ENCODE results near the gene PROC. TPM values are rescaled to one million over a fixed set of nuclear protein-coding genes. Genes with fewer than 3 reads are reported as not detected.

PROC gene
- total RNA-seq, 5 donors from 2014 or later (not counting 1 experiment from before 2014, with no cell fraction given): 0.20 to 0.76 (median 0.49) TPM; not detected in 2

DNA sequence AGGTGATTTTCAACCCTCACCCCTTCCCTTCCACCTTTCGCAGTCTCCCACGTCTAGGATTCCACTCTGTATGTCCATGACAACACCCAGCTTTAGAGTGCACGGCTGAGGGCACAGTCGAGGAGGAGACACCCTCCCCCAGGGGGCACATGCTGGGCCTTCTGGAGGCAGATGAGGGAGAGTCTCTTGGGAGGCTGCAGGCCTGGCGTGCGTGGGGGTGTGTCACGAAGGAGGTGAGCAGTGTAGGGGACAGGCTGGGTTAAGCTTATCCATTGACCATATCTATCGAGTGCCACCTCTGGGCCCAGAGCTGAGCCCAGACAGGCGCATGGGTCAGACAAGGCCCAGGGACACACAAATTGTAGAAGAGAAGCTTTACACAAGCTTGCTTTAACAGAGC lies 18.8 kb downstream of the PROC start:
- no peak overlapping the region for H3K4me3 Mint-ChIP-seq
- H3K27me3 Mint-ChIP-seq: no peaks in the 10 kb centered on the region
- 100% methylated on average over 2 of the region's 9 CpGs for WGBS (ENCODE audit: insufficient coverage)
- peaks cover 0 to 17% (median 8%) of the 10 kb centered on the region in 3 donors for H3K9me3 Mint-ChIP-seq
- CTCF ChIA-PET: no interaction called here
- no peaks in the 10 kb centered on the region for H3K4me1 ChIP-seq (ENCODE audit: control insufficient read depth in 1 of 2, extremely low read depth in 1 of 2, insufficient read depth in 2 of 2, low read length in 2 of 2)
- no peaks in the 10 kb centered on the region for H3K4me1 Mint-ChIP-seq
- POLR2A ChIA-PET: no interaction called here
- H3K36me3 Mint-ChIP-seq: no peaks in the 10 kb centered on the region
- H3K27me3 ChIP-seq (replicated peaks in 1 of 2; ENCODE audit: control insufficient read depth in 2 of 2, extremely low read depth in 1 of 2, insufficient read depth in 2 of 2, low read length in 1 of 2): peaks cover 0 to 3% of the 10 kb centered on the region in 2 experiments
- H3K4me3 ChIP-seq (ENCODE audit: control insufficient read depth in 1 of 2, extremely low read depth in 1 of 2, low read length in 1 of 2): no peak overlapping the region
- H3K9me3 ChIP-seq: no peaks in the 10 kb centered on the region
- H3K36me3 ChIP-seq (ENCODE audit: control insufficient read depth in 2 of 2, extremely low read depth in 1 of 2, insufficient read depth in 1 of 2, low read length in 1 of 2): no peaks in the 10 kb centered on the region
- no peak overlapping the region for H3K27ac ChIP-seq (ENCODE audit: low read length)
- DNase-seq: no peak
- no peak overlapping the region for H3K27ac Mint-ChIP-seq
- no peak for ATAC-seq (replicated peaks in 1 of 4)

DNA sequence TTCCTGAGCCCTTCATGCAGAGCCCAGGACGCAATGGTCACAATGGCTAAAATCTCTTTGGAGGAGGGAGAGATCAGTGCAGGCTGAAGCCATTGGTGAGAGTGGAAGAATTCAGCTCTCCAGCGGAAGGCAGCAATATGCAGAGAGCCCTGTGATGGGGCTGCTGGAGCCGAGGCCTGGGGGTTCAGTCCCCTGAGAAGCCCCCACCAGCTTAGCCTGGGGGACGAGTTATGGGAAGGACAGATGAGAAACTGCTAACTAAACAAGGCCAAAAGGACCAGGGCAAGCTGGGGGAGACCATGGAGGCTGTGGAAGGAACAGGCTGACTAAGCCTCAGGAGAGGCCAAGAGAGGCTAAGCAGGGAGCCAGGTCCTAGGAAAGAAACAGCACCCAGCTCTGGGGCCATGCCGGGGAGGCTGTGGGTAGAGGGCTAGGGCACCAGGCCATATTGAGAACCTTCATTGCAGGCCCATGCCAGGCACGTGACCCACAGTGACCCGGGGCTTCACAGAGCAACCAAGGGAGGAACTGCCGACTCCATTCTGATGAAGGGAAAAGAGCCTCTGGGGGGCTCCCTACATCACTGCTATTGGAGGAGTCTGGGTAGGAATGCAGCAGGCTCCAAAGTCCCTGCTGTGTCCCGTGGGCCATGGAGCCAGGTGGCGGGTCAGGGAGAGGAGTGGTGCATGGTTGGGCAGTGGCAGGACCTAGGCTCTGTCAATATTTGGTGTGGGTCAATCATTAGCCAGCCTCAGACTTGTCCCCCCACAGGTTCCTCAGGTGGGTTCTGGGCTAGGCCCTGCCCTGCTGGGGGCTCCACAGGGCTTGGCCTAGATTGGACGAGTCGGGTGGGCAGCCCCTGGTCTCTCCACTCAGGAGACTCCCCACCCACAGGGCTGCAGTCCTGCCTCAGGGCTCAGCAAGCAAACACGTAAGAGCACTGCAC lies 19.8 kb downstream of the PROC start:
- ChIA-PET CTCF (no interaction called here), POLR2A (no interaction called here)
- H3K4me3 Mint-ChIP-seq: no peak overlapping the region
- WGBS (ENCODE audit: insufficient coverage): 86% methylated on average over 10 of the region's 13 CpGs
- no peaks in the 10 kb centered on the region for H3K36me3 Mint-ChIP-seq
- H3K27ac Mint-ChIP-seq: no peak overlapping the region
- H3K4me3 ChIP-seq (ENCODE audit: control insufficient read depth in 1 of 2, extremely low read depth in 1 of 2, low read length in 1 of 2): no peak overlapping the region
- ATAC-seq (replicated peaks in 1 of 4) (no peak), DNase-seq (no peak)
- no peaks in the 10 kb centered on the region for H3K36me3 ChIP-seq (ENCODE audit: control insufficient read depth in 2 of 2, extremely low read depth in 1 of 2, insufficient read depth in 1 of 2, low read length in 1 of 2)
- no peaks in the 10 kb centered on the region for H3K4me1 ChIP-seq (ENCODE audit: control insufficient read depth in 1 of 2, extremely low read depth in 1 of 2, insufficient read depth in 2 of 2, low read length in 2 of 2)
- H3K27me3 Mint-ChIP-seq: no peaks in the 10 kb centered on the region
- H3K4me1 Mint-ChIP-seq: no peaks in the 10 kb centered on the region
- H3K27ac ChIP-seq (ENCODE audit: low read length): no peak overlapping the region
- H3K9me3 ChIP-seq: no peaks in the 10 kb centered on the region
- H3K27me3 ChIP-seq (replicated peaks in 1 of 2; ENCODE audit: control insufficient read depth in 2 of 2, extremely low read depth in 1 of 2, insufficient read depth in 2 of 2, low read length in 1 of 2): peaks cover 0 to 3% of the 10 kb centered on the region in 2 experiments
- H3K9me3 Mint-ChIP-seq: peaks cover 0 to 22% (median 11%) of the 10 kb centered on the region in 3 donors

DNA sequence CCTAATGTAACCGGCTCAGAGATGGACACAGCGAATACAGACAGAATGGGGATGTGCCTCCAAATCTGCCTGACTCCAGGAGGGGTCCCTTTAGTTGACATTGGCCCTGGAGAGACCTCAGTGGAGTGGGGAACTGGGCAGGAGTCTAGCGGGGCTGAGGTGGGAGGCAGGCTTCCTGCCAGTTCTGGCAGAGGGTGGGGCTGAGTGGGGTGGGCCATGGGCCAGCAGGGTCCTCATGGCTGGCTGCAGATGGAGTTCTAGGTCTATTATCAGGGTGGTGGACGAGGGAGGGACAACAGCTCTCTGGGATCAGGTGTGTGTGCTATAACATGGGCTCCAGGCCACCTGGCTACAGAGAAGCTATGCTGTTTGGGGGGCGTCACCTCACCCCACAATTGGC lies 21.1 kb downstream of the PROC start:
- WGBS (ENCODE audit: insufficient coverage): 96% methylated on average over 4 of the region's 5 CpGs
- CTCF ChIA-PET: no interaction called here
- H3K27me3 Mint-ChIP-seq: no peaks in the 10 kb centered on the region

DNA sequence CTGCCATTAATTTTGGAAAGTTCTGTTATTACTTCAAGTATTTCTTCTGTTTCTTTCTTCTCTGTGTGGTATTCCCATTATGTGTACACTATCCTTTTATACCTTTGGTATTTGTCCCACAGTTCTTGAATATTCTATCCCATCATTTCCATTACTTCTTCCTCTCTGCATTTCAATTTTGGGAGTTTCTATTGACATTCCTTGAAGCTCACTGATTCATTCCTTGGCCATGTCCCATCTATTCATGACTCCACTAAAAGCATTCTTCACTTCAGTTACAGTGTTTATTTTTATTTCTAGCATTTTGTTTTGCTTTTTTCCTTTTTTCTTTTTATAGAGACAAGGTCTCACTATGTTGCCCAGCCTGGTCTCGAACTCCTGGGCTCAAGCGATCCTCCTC lies 30.3 kb downstream of the PROC start:
- Mint-ChIP-seq H3K27me3 (no peaks in the 10 kb centered on the region), H3K27ac (no peak overlapping the region), H3K36me3 (peaks cover 17% of the 10 kb centered on the region), H3K4me1 (no peaks in the 10 kb centered on the region), H3K9me3 (peaks cover 8 to 18% (median 8%) of the 10 kb centered on the region in 3 donors), H3K4me3 (no peak overlapping the region)
- DNase-seq (no peak), ATAC-seq (replicated peaks in 1 of 4) (no peak)
- WGBS (ENCODE audit: insufficient coverage): 88% methylated on average over 2 of the region's 2 CpGs
- H3K4me1 ChIP-seq (ENCODE audit: control insufficient read depth in 1 of 2, extremely low read depth in 1 of 2, insufficient read depth in 2 of 2, low read length in 2 of 2): no peaks in the 10 kb centered on the region
- ChIA-PET POLR2A (no interaction called here), CTCF (no interaction called here)
- peaks cover 0 to 2% of the 10 kb centered on the region in 2 donors for H3K36me3 ChIP-seq (ENCODE audit: control insufficient read depth in 2 of 2, extremely low read depth in 1 of 2, insufficient read depth in 1 of 2, low read length in 1 of 2)
- H3K27ac ChIP-seq (ENCODE audit: low read length): no peak overlapping the region
- H3K27me3 ChIP-seq (replicated peaks in 1 of 2; ENCODE audit: control insufficient read depth in 2 of 2, extremely low read depth in 1 of 2, insufficient read depth in 2 of 2, low read length in 1 of 2): no peaks in the 10 kb centered on the region
- H3K4me3 ChIP-seq (ENCODE audit: control insufficient read depth in 1 of 2, extremely low read depth in 1 of 2, low read length in 1 of 2): no peak overlapping the region
- H3K9me3 ChIP-seq: no peaks in the 10 kb centered on the region

More for the DNA sequence above, 21.1 kb downstream of the PROC start:
- no peak for ATAC-seq (replicated peaks in 1 of 4)
- no peaks in the 10 kb centered on the region for H3K4me1 ChIP-seq (ENCODE audit: control insufficient read depth in 1 of 2, extremely low read depth in 1 of 2, insufficient read depth in 2 of 2, low read length in 2 of 2)
- Mint-ChIP-seq H3K4me3 (no peak overlapping the region), H3K36me3 (no peaks in the 10 kb centered on the region), H3K27ac (no peak overlapping the region), H3K4me1 (no peaks in the 10 kb centered on the region), H3K9me3 (peaks cover 0 to 27% (median 17%) of the 10 kb centered on the region in 3 donors)
- H3K27ac ChIP-seq (ENCODE audit: low read length): no peak overlapping the region
- H3K4me3 ChIP-seq (ENCODE audit: control insufficient read depth in 1 of 2, extremely low read depth in 1 of 2, low read length in 1 of 2): no peak overlapping the region
- H3K9me3 ChIP-seq: no peaks in the 10 kb centered on the region
- peaks cover 0 to 3% of the 10 kb centered on the region in 2 experiments for H3K27me3 ChIP-seq (replicated peaks in 1 of 2; ENCODE audit: control insufficient read depth in 2 of 2, extremely low read depth in 1 of 2, insufficient read depth in 2 of 2, low read length in 1 of 2)
- POLR2A ChIA-PET: no interaction called here
- no peaks in the 10 kb centered on the region for H3K36me3 ChIP-seq (ENCODE audit: control insufficient read depth in 2 of 2, extremely low read depth in 1 of 2, insufficient read depth in 1 of 2, low read length in 1 of 2)
- DNase-seq: no peak

DNA sequence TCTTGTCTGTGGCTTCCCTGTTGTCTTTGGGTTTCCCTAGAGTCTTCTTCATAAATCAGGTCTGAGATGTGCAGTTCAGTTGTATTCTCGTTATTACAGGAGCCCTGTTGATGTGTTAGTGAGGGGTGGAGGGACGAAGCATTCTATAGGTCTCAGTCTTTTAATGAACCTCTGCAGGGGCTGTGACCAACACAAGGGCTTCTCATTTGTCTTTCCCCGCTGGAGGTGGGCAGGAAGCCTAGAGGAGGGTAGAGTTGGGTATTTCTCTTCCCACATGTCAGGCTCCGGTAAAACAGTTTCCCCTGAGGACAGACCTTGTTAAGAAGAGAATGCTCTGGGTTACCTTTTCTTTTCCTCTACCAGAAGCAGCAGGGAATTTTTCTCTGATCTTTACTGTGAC lies 31.2 kb downstream of the PROC start:
- Mint-ChIP-seq H3K9me3 (peaks cover 4 to 15% (median 8%) of the 10 kb centered on the region in 3 donors), H3K27ac (no peak overlapping the region)
- no CpG with 5 or more reads among the region's 4 CpGs for WGBS (ENCODE audit: insufficient coverage)

DNA sequence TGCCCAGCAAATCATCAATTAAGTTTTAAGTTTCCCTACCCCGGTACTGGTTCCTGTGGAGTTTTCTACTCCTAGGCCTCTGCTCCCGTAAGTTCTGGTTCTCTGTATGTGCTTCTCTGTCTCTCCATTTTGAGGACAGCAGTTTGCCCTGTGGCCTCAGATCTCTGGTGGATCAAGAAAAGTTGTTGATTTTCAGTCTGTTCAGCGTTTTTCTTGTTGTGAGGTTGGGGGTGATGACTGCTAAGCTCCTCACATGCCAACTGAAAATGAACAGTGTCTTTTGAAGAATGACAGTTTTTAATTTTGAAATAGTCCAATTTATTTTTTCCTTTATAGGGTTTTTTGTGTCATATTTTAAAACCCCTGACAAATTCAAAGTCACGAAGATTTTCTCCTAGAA lies 31.7 kb downstream of the PROC start:
- H3K4me3 ChIP-seq (ENCODE audit: control insufficient read depth in 1 of 2, extremely low read depth in 1 of 2, low read length in 1 of 2): no peak overlapping the region
- WGBS (ENCODE audit: insufficient coverage): 94% methylated on average over 2 of the region's 4 CpGs
- H3K4me1 ChIP-seq (ENCODE audit: control insufficient read depth in 1 of 2, extremely low read depth in 1 of 2, insufficient read depth in 2 of 2, low read length in 2 of 2): no peaks in the 10 kb centered on the region
- H3K27me3 Mint-ChIP-seq: no peaks in the 10 kb centered on the region
- no peaks in the 10 kb centered on the region for H3K27me3 ChIP-seq (replicated peaks in 1 of 2; ENCODE audit: control insufficient read depth in 2 of 2, extremely low read depth in 1 of 2, insufficient read depth in 2 of 2, low read length in 1 of 2)
- no peak overlapping the region for H3K27ac ChIP-seq (ENCODE audit: low read length)
- H3K9me3 ChIP-seq: no peaks in the 10 kb centered on the region
- peaks cover 4 to 13% (median 7%) of the 10 kb centered on the region in 3 donors for H3K9me3 Mint-ChIP-seq
- H3K4me3 Mint-ChIP-seq: no peak overlapping the region
- ChIA-PET CTCF (interaction anchor here in 1 of 2 donors (0.6 kb wide), 1 partner anchor 71 kb away, joined by 5 read pairs; no protein-coding TSS in a partner anchor), POLR2A (no interaction called here)
- no peaks in the 10 kb centered on the region for H3K4me1 Mint-ChIP-seq
- peaks cover 17% of the 10 kb centered on the region for H3K36me3 Mint-ChIP-seq
- peaks cover 0 to 7% of the 10 kb centered on the region in 2 donors for H3K36me3 ChIP-seq (ENCODE audit: control insufficient read depth in 2 of 2, extremely low read depth in 1 of 2, insufficient read depth in 1 of 2, low read length in 1 of 2)
- H3K27ac Mint-ChIP-seq: no peak overlapping the region
- ATAC-seq (replicated peaks in 1 of 4): no peak
- DNase-seq: no peak

More for the DNA sequence above, 31.2 kb downstream of the PROC start:
- peaks cover 0 to 4% of the 10 kb centered on the region in 2 donors for H3K36me3 ChIP-seq (ENCODE audit: control insufficient read depth in 2 of 2, extremely low read depth in 1 of 2, insufficient read depth in 1 of 2, low read length in 1 of 2)
- ChIA-PET CTCF (interaction anchor here in 1 of 2 donors (0.6 kb wide), 1 partner anchor 70 kb away, joined by 5 read pairs; no protein-coding TSS in a partner anchor), POLR2A (no interaction called here)
- DNase-seq: no peak
- no peak overlapping the region for H3K4me3 Mint-ChIP-seq
- H3K27me3 Mint-ChIP-seq: no peaks in the 10 kb centered on the region
- H3K4me3 ChIP-seq (ENCODE audit: control insufficient read depth in 1 of 2, extremely low read depth in 1 of 2, low read length in 1 of 2): no peak overlapping the region
- no peaks in the 10 kb centered on the region for H3K4me1 Mint-ChIP-seq
- no peaks in the 10 kb centered on the region for H3K4me1 ChIP-seq (ENCODE audit: control insufficient read depth in 1 of 2, extremely low read depth in 1 of 2, insufficient read depth in 2 of 2, low read length in 2 of 2)
- no peaks in the 10 kb centered on the region for H3K27me3 ChIP-seq (replicated peaks in 1 of 2; ENCODE audit: control insufficient read depth in 2 of 2, extremely low read depth in 1 of 2, insufficient read depth in 2 of 2, low read length in 1 of 2)
- H3K9me3 ChIP-seq: no peaks in the 10 kb centered on the region
- peaks cover 17% of the 10 kb centered on the region for H3K36me3 Mint-ChIP-seq
- ATAC-seq (replicated peaks in 1 of 4): no peak
- no peak overlapping the region for H3K27ac ChIP-seq (ENCODE audit: low read length)
